BJ (cell line): ENCODE measurements around the gene CTXND2. TPM values are rescaled to one million over a fixed set of nuclear protein-coding genes. Genes with fewer than 3 reads are reported as not detected.
"Not testable (repeated sequence)": the region's sequence is repeated elsewhere in the genome, so short reads cannot be mapped to it uniquely, and the experiment has no call there.

ENCODE experiments used
- CTCF ChIA-PET: fragments of 350-600 bp; formaldehyde crosslinking; extraction: SDS; loops from one replicate; lab custom pipeline; 2021; ENCODE audit warnings: antibody characterized with exemption, inconsistent platforms; lab: Yijun Ruan, JAX
- POLR2A ChIA-PET: fragments of 300-600 bp; sonication (Branson Sonifier 250); formaldehyde crosslinking; extraction: SDS; loops from one replicate; lab custom pipeline; 2021; ENCODE audit warnings: antibody characterized with exemption; lab: Charles Lee
- DNase-seq: peaks from one replicate; pipeline ENCODE4 v3.0.0-alpha.2; 2011; ENCODE audit warnings: low read depth
- H3K27me3 ChIP-seq: 2 replicates; pipeline ENCODE4 v1.6.0; 2011; ENCODE audit warnings: low read length; ENCODE audit not compliant: control insufficient read depth, insufficient read depth
- H3K36me3 ChIP-seq: 2 replicates; pipeline ENCODE4 v1.5.1; 2011; ENCODE audit warnings: low read length; ENCODE audit not compliant: control insufficient read depth, insufficient read depth
- H3K4me3 ChIP-seq: 2 replicates; pipeline ENCODE4 v1.5.1; 2011; ENCODE audit warnings: low read depth, mild to moderate bottlenecking, control low read depth, low read length
- CTCF ChIP-seq: IDR thresholded peaks from 2 replicates; pipeline ENCODE4 v1.5.1; 2011; ENCODE audit warnings: low read depth, mild to moderate bottlenecking, control low read depth, inconsistent platforms, low read length, moderate library complexity; ENCODE audit not compliant: insufficient read depth
- polyA plus RNA-seq: library from polyadenylated mRNA; depleted of rRNA; stranded (reverse); fragments of >200 nt; gene quantifications from 2 replicates; pipeline ENCODE4 v1.2.3, GENCODE V29; 2011

CTXND2 gene
- polyA plus RNA-seq, 1 experiment = not detected

GRCh38 chr1:150872572-150872971 is 14.4 kb upstream of the CTXND2 start:
- ChIA-PET CTCF (interaction anchor here (1.8 kb wide), 1 partner anchor 9 kb away, joined by 4 read pairs; no protein-coding TSS in a partner anchor), POLR2A (no interaction called here)
- no peak for DNase-seq
- Histone ChIP-seq H3K36me3 (peaks cover 3% of the 10 kb centered on the region), H3K4me3 (no peak overlapping the region), H3K27me3 (no peaks in the 10 kb centered on the region)
- no peak for TF ChIP-seq CTCF

GRCh38 chr1:150873521-150873920 is 13.4 kb upstream of the CTXND2 start:
- Histone ChIP-seq H3K27me3 (no peaks in the 10 kb centered on the region), H3K36me3 (peaks cover 3% of the 10 kb centered on the region), H3K4me3 (no peak overlapping the region)
- CTCF ChIA-PET = interaction anchor here (1.8 kb wide), 1 partner anchor 8 kb away, joined by 4 read pairs; no protein-coding TSS in a partner anchor
- TF ChIP-seq CTCF = no peak
- DNase-seq = no peak
- POLR2A ChIA-PET = no interaction called here

- Histone ChIP-seq H3K4me3 (peak overlapping the region; percentile 94), H3K36me3 (peaks cover 3% of the 10 kb centered on the region), H3K27me3 (no peaks in the 10 kb centered on the region)
- no peak for DNase-seq
- ChIA-PET POLR2A (no interaction called here), CTCF (interaction anchor here (0.8 to 1.4 kb wide), 2 partner anchors 61 to 132 kb away, joined by 3 to 4 read pairs; partner anchors contain the start of gene MINDY1)
- no peak for TF ChIP-seq CTCF
These were observed 12.3 kb upstream of the CTXND2 start for GRCh38 chr1:150874455-150875196.

- no peaks in the 10 kb centered on the region for H3K27me3 ChIP-seq
- no peak for TF ChIP-seq CTCF
- no peak for DNase-seq
- ChIA-PET CTCF (interaction anchor here (0.6 to 1.4 kb wide), 4 partner anchors 62 to 131 kb away, joined by 3 to 4 read pairs (median 3); partner anchors contain the start of gene MINDY1), POLR2A (no interaction called here)
- peaks cover 2% of the 10 kb centered on the region for H3K36me3 ChIP-seq
- H3K4me3 ChIP-seq = peak overlapping the region; percentile 94
These were observed 11.5 kb upstream of the CTXND2 start for GRCh38 chr1:150875197-150876118.

- no peak for TF ChIP-seq CTCF
- Histone ChIP-seq H3K27me3 (no peaks in the 10 kb centered on the region), H3K4me3 (peak overlapping the region; percentile 94), H3K36me3 (peaks cover 1% of the 10 kb centered on the region)
- no peak for DNase-seq
- ChIA-PET POLR2A (interaction anchor here (0.6 kb wide), 1 partner anchor 50 kb away, joined by 6 read pairs; the partner anchor contains the start of gene SETDB1), CTCF (interaction anchor here (0.7 to 1.2 kb wide), 2 partner anchors 47 to 101 kb away, joined by 3 to 7 read pairs; no protein-coding TSS in a partner anchor)
These were observed 10.8 kb upstream of the CTXND2 start for GRCh38 chr1:150876119-150876454.

- DNase-seq, H3K36me3 ChIP-seq, H3K4me3 ChIP-seq, H3K27me3 ChIP-seq, POLR2A ChIA-PET: not testable (repeated sequence)
- CTCF ChIA-PET = interaction anchor here (2.6 kb wide), 1 partner anchor 44 kb away, joined by 7 read pairs; no protein-coding TSS in a partner anchor
These were observed 8.0 kb upstream of the CTXND2 start for GRCh38 chr1:150878931-150879330.
